Measurements from ENCODE around the gene TEX38.

DNA sequence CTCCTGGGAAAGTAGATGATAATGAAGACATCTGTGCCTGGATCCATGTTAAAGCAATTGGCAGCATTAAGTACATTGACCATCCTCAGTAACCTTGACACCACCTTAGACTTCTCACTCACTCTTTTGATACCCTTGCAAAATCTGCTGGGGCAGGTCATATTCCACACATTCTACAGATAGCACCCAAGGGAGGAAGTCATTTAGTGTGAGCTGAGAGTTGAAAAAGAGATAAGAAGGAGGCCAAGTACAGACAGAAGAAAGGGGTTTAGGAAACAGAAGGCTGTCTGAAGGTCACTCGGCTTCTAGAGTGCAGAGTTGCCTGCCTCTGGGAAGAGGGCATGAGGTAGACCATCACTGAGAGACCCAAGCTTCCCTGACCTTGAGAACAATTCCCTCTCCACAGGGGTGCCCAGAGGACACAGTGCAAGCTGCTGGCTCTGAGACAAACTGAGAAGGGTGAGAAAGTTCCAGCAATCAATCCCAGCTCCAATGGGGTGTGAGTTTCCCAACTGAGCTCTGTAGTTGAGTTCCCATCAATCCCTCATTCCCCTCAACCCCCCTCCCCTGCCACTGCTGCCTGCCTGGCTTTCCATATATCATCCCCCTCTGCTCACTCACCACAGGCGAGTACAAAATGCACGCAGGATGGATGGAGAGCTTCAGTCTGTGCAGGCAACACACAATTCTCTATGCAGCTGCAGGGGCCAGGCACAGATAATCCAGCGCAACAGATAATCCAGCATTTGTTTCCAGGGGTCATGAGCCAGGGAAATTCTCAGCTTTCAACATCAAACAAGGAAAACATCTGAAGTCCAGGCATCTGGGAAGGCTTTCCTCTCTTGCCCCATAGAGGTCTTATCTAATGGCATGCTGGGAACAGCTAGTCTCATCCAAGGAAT, 47.7 kb upstream of the TEX38 start:
- TF ChIP-seq, protein P1, sequence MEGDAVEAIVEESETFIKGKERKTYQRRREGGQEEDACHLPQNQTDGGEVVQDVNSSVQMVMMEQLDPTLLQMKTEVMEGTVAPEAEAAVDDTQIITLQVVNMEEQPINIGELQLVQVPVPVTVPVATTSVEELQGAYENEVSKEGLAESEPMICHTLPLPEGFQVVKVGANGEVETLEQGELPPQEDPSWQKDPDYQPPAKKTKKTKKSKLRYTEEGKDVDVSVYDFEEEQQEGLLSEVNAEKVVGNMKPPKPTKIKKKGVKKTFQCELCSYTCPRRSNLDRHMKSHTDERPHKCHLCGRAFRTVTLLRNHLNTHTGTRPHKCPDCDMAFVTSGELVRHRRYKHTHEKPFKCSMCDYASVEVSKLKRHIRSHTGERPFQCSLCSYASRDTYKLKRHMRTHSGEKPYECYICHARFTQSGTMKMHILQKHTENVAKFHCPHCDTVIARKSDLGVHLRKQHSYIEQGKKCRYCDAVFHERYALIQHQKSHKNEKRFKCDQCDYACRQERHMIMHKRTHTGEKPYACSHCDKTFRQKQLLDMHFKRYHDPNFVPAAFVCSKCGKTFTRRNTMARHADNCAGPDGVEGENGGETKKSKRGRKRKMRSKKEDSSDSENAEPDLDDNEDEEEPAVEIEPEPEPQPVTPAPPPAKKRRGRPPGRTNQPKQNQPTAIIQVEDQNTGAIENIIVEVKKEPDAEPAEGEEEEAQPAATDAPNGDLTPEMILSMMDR (IDR thresholded peaks at IDR 0.05) = no peak
- TF ChIP-seq POLR2A (IDR thresholded peaks at IDR 0.05) = no peak
- no peak for TF ChIP-seq POLR2AphosphoS5 (IDR thresholded peaks at IDR 0.05; ENCODE audit: insufficient read depth in 1 of 2, low read depth in 1 of 2)

Measured in vagina (tissue), 2 donors.